Measurements from ENCODE around the gene DGKA.

Gene DGKA

GRCh38 chr12:55927588-55928502, 3.1 kb upstream of the DGKA start, which contains the start of gene PYM1 (continued):
- no peak for TF ChIP-seq ZNF391 (tag by site-specific recombination; IDR thresholded peaks at IDR 0.05; ENCODE audit: borderline replicate concordance, low read depth)
- TF ChIP-seq ZNF596 (tag by site-specific recombination; IDR thresholded peaks at IDR 0.05), result no peak
- no peak for TF ChIP-seq ZNF555 (tag by site-specific recombination; conservative IDR thresholded peaks at IDR 0.05)
- TF ChIP-seq KLF1 (tag by site-specific recombination; IDR thresholded peaks at IDR 0.05), result peak; percentile 35
- peak; percentile 73; the same call in 1 of the 2 replicates for TF ChIP-seq ZFP37 (tag by site-specific recombination; IDR thresholded peaks at IDR 0.05)
- TF ChIP-seq PBX3 (CRISPR knock-in tag; IDR thresholded peaks at IDR 0.05), result peak; percentile 38; the same call in 1 of the 2 replicates
- no peak for TF ChIP-seq ZNF513 (tag by site-specific recombination; IDR thresholded peaks at IDR 0.05)
- TF ChIP-seq ZSCAN5A (tag by site-specific recombination; IDR thresholded peaks at IDR 0.05), result no peak
- peak; percentile 17; the same call in 1 of the 2 replicates for TF ChIP-seq GLIS2 (tag by site-specific recombination; IDR thresholded peaks at IDR 0.05)
- TF ChIP-seq SP2 (tag by site-specific recombination; IDR thresholded peaks at IDR 0.05), result peak; percentile 78
- no peak for TF ChIP-seq ZIC2 (tag by site-specific recombination; IDR thresholded peaks at IDR 0.05)
- 0 out of 2 replicates have a peak, but pooled peaks have one; percentile 9 for TF ChIP-seq SP7 (tag by site-specific recombination; IDR thresholded peaks at IDR 0.05)
- TF ChIP-seq ZNF133 (tag by site-specific recombination; IDR thresholded peaks at IDR 0.05), result no peak
- peak; percentile 34; the same call in 1 of the 2 replicates for TF ChIP-seq ZNF561 (tag by site-specific recombination; IDR thresholded peaks at IDR 0.05; ENCODE audit: borderline replicate concordance)
- no peak for TF ChIP-seq KLF17 (tag by site-specific recombination; IDR thresholded peaks at IDR 0.05)
- TF ChIP-seq ZBTB11 (tag by site-specific recombination; conservative IDR thresholded peaks at IDR 0.05; ENCODE audit: low read depth), result peak; percentile 95
- no peak for TF ChIP-seq ZNF488 (tag by site-specific recombination; IDR thresholded peaks at IDR 0.05)
- TF ChIP-seq SP3 (tag by site-specific recombination; IDR thresholded peaks at IDR 0.05), result peak; percentile 64
- peak; percentile 67; the same call in 1 of the 2 replicates for TF ChIP-seq ZBTB20 (tag by site-specific recombination; IDR thresholded peaks at IDR 0.05)
- peak; percentile 30 for TF ChIP-seq ZSCAN30 (tag by site-specific recombination; IDR thresholded peaks at IDR 0.05)
- no peak for TF ChIP-seq ZNF704 (tag by site-specific recombination; IDR thresholded peaks at IDR 0.05)
- peak; percentile 15; the same call in 1 of the 2 replicates for TF ChIP-seq PATZ1 (tag by site-specific recombination; IDR thresholded peaks at IDR 0.05)
- no peak for TF ChIP-seq ZNF560 (tag by site-specific recombination; IDR thresholded peaks at IDR 0.05; ENCODE audit: borderline replicate concordance)
- no peak for TF ChIP-seq YY1 (tag by site-specific recombination; IDR thresholded peaks at IDR 0.05)
- TF ChIP-seq KLF7 (tag by site-specific recombination; IDR thresholded peaks at IDR 0.05; ENCODE audit: borderline replicate concordance), result 0 out of 2 replicates have a peak, but pooled peaks have one; percentile 8
